GM23338 (cell line): Measurements from ENCODE around the gene RHCG. TPM values are rescaled to one million over a fixed set of nuclear protein-coding genes. Genes with fewer than 3 reads are reported as not detected.

ENCODE experiments used
- ATAC-seq: fragments of 200-7000 bp; cut with Tn5 transposase; 3 replicates; pipeline ENCODE4 v1.9.1; 2020
- DNase-seq: peaks from one replicate; pipeline ENCODE4 v3.0.0-alpha.2; 2015; ENCODE audit warnings: low spot score
- H2AFZ ChIP-seq: fragments of 200-600 bp; sonication (generic); 2 replicates; pipeline ENCODE4 v1.8.0; 2016; ENCODE audit warnings: antibody characterized with exemption, mild to moderate bottlenecking, moderate library complexity
- H3F3A ChIP-seq: fragments of 200-600 bp; sonication (generic); replicated peaks from 2 replicates; pipeline ENCODE4 v1.8.0; 2017; ENCODE audit warnings: antibody characterized with exemption, mixed run types, low read depth
- H3K27ac ChIP-seq: fragments of 200-600 bp; sonication (generic); 2 replicates; pipeline ENCODE4 v1.6.1; 2016; ENCODE audit warnings: low read depth
- H3K27me3 ChIP-seq: fragments of 200-600 bp; sonication (generic); 2 replicates; pipeline ENCODE4 v1.8.0; 2016; ENCODE audit warnings: mild to moderate bottlenecking, mixed run types, moderate library complexity; ENCODE audit not compliant: insufficient read depth
- H3K36me3 ChIP-seq: fragments of 200-600 bp; sonication (generic); 2 replicates; pipeline ENCODE4 v1.8.0; 2016; ENCODE audit warnings: mild to moderate bottlenecking; ENCODE audit not compliant: insufficient read depth
- H3K4me1 ChIP-seq: fragments of 200-600 bp; sonication (generic); 2 replicates; pipeline ENCODE4 v1.8.0; 2016; ENCODE audit warnings: mild to moderate bottlenecking, moderate library complexity; ENCODE audit not compliant: insufficient read depth
- H3K4me2 ChIP-seq: fragments of 200-600 bp; sonication (generic); 2 replicates; pipeline ENCODE4 v1.7.1; 2017; ENCODE audit warnings: mixed run types
- H3K4me3 ChIP-seq: fragments of 200-600 bp; sonication (generic); 2 replicates; pipeline ENCODE4 v1.6.1; 2016; ENCODE audit warnings: mixed run types
- H3K79me2 ChIP-seq: fragments of 200-600 bp; sonication (generic); replicated peaks from 2 replicates; pipeline ENCODE4 v1.8.0; 2017; ENCODE audit warnings: mild to moderate bottlenecking; ENCODE audit not compliant: insufficient read depth
- H3K9me2 ChIP-seq: fragments of 200-600 bp; sonication (generic); 2 replicates; pipeline ENCODE4 v1.8.0; 2017; ENCODE audit not compliant: insufficient read depth
- H4K20me1 ChIP-seq: fragments of 200-600 bp; sonication (generic); replicated peaks from 2 replicates; pipeline ENCODE4 v1.8.0; 2017; ENCODE audit warnings: mild to moderate bottlenecking; ENCODE audit not compliant: insufficient read depth
- H3K27ac Mint-ChIP-seq: 2 replicates; pipeline ENCODE4 v1.8.0; 2020; ENCODE audit warnings: inconsistent platforms, mild to moderate bottlenecking, moderate library complexity, mixed read lengths
- H3K27me3 Mint-ChIP-seq: 3 replicates; pipeline ENCODE4 v1.8.0; 2022; ENCODE audit warnings: low read depth, mild to moderate bottlenecking, moderate library complexity, mixed read lengths, inconsistent platforms; ENCODE audit not compliant: insufficient read depth, poor library complexity
- H3K36me3 Mint-ChIP-seq: 3 replicates; pipeline ENCODE4 v1.8.0; 2021; ENCODE audit warnings: low read depth, mild to moderate bottlenecking, inconsistent platforms, moderate library complexity, mixed read lengths
- H3K4me1 Mint-ChIP-seq: 3 replicates; pipeline ENCODE4 v1.8.0; 2020; ENCODE audit warnings: mild to moderate bottlenecking, inconsistent platforms, mixed read lengths
- H3K4me3 Mint-ChIP-seq: 3 replicates; pipeline ENCODE4 v1.8.0; 2021; ENCODE audit warnings: moderate library complexity, mild to moderate bottlenecking, inconsistent platforms, mixed read lengths
- H3K9me3 Mint-ChIP-seq: 3 replicates; pipeline ENCODE4 v1.8.0; 2020; ENCODE audit warnings: moderate library complexity, mild to moderate bottlenecking, inconsistent platforms, mixed read lengths
- CREB1 ChIP-seq: fragments of 250-450 bp; sonication (Bioruptor Pico); IDR thresholded peaks from 2 replicates; pipeline ENCODE4 v1.5.0; 2020; ENCODE audit warnings: low read depth, mild to moderate bottlenecking, moderate library complexity
- CTCF ChIP-seq, 2 experiments: fragments of 200-600 bp in 1 of 2; sonication (generic) in 1 of 2; conservative IDR thresholded peaks; 2 replicates each; pipeline versions ENCODE4 v1.5.1 to v1.6.1; 2016 to 2017; ENCODE audit warnings: antibody characterized with exemption in 2 of 2, low read depth in 2 of 2, mild to moderate bottlenecking in 2 of 2, moderate library complexity in 1 of 2
- EZH2 ChIP-seq: fragments of 200-600 bp; sonication (generic); IDR thresholded peaks from one replicate; pipeline ENCODE4 v1.8.0; 2017; ENCODE audit warnings: antibody characterized with exemption, mild to moderate bottlenecking, low read depth; ENCODE audit not compliant: unreplicated experiment
- EZH2phosphoT487 ChIP-seq: fragments of 200-600 bp; sonication (generic); IDR thresholded peaks from one replicate; pipeline ENCODE4 v1.8.1; 2018; ENCODE audit warnings: antibody characterized with exemption; ENCODE audit not compliant: unreplicated experiment
- JUNB ChIP-seq: IDR thresholded peaks from one replicate; pipeline ENCODE4 v1.6.1; 2016; ENCODE audit warnings: antibody characterized with exemption; ENCODE audit not compliant: unreplicated experiment
- NANOG ChIP-seq: IDR thresholded peaks from 2 replicates; pipeline ENCODE4 v1.6.1; 2016; ENCODE audit warnings: antibody characterized with exemption, borderline replicate concordance
- POLR2AphosphoS5 ChIP-seq: IDR thresholded peaks from 2 replicates; pipeline ENCODE4 v1.6.1; 2016; ENCODE audit warnings: antibody characterized with exemption, low read depth
- REST ChIP-seq: IDR thresholded peaks from one replicate; pipeline ENCODE4 v1.6.1; 2018; ENCODE audit warnings: antibody characterized with exemption; ENCODE audit not compliant: unreplicated experiment
- STAT1 ChIP-seq: IDR thresholded peaks from one replicate; pipeline ENCODE4 v1.6.1; 2016; ENCODE audit warnings: antibody characterized with exemption; ENCODE audit not compliant: unreplicated experiment
- ZNF114 ChIP-seq: fragments of 250-450 bp; sonication (Bioruptor Pico); IDR thresholded peaks from 2 replicates; pipeline ENCODE4 v1.5.0; 2020; ENCODE audit warnings: mild to moderate bottlenecking, moderate library complexity
- ZNF331 ChIP-seq: fragments of 250-450 bp; sonication (Bioruptor Pico); IDR thresholded peaks from 2 replicates; pipeline ENCODE4 v1.5.0; 2020; ENCODE audit warnings: low read depth, mild to moderate bottlenecking, moderate library complexity
- polyA plus RNA-seq: library from polyadenylated mRNA; unstranded; fragments of >200 nt; fragmentation: Nextera tagmentation; extraction: Ambion mirVana; gene quantifications from 2 replicates; pipeline ENCODE4 v1.2.1, GENCODE V29; 2016
- total RNA-seq: library from RNA; depleted of rRNA; stranded (reverse); fragments of >200 nt; shearing (Covaris generic); gene quantifications from 2 replicates; pipeline ENCODE4 v1.2.3, GENCODE V29; 2014
- TF ChIP-seq, protein P1 (sequence below): IDR thresholded peaks from 2 replicates; pipeline ENCODE4 v1.6.1; 2016; ENCODE audit warnings: antibody characterized with exemption

The RHCG gene
- total and polyA plus RNA-seq, 2 experiments from 2014 or later: 0.21 to 0.63 TPM

DNA sequence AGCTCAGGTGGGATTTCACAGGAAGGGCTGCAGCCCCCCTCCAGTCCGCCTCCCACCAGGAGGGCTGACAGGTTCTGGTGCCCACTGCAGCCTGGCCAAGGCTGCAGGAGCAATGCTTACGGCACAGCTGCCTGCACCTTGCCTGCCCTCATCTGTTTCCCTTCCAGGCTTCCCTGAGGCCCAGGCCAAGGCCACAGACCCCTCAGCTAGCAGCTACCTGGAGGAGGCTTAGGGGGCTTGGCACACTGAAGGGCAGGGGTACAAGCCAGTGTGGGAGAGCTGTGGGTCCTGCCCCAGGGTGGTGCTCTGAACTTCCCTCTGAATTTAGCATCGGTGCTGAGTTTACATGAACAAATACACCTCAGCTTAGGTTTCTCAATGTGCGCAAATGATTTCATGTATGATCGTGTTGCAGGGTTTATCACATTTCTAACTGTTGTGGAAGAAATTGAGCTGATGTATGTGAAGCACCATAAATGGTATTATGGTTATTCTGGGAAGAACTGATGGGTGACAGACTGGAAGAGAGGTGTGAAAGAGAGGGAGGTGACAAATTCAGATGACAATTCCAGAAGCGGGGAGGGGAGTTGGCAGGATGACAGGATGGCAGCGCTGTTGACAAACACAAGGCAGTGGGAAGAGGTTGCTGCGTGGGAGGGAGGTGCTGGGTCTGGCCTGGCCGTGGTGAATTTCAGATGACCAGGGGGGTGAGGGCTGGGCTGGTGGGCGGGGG lies 6.1 kb downstream of the RHCG start (continued):
- TF ChIP-seq REST (no peak), ZNF331 (CRISPR knock-in tag) (no peak), NANOG (no peak), EZH2 (no peak)
- TF ChIP-seq, protein P1, sequence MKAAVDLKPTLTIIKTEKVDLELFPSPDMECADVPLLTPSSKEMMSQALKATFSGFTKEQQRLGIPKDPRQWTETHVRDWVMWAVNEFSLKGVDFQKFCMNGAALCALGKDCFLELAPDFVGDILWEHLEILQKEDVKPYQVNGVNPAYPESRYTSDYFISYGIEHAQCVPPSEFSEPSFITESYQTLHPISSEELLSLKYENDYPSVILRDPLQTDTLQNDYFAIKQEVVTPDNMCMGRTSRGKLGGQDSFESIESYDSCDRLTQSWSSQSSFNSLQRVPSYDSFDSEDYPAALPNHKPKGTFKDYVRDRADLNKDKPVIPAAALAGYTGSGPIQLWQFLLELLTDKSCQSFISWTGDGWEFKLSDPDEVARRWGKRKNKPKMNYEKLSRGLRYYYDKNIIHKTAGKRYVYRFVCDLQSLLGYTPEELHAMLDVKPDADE: no peak

GRCh38 chr15:89489376-89489775 lies 7.0 kb downstream of the RHCG start:
- no peaks in the 10 kb centered on the region for H3K9me2 ChIP-seq
- H3K79me2 ChIP-seq: no peaks in the 10 kb centered on the region
- peaks cover 5% of the 10 kb centered on the region; the same call in 1 of the 2 replicates for H3K27me3 ChIP-seq
- H3K4me1 Mint-ChIP-seq: peaks cover 5% of the 10 kb centered on the region
- ATAC-seq (no peak), DNase-seq (no peak)
- H3F3A ChIP-seq: no peaks in the 10 kb centered on the region
- no peak overlapping the region for H3K27ac Mint-ChIP-seq
- no peak overlapping the region for H3K4me3 ChIP-seq
- H3K27ac ChIP-seq: no peak overlapping the region
- H3K4me2 ChIP-seq: no peak overlapping the region
- H4K20me1 ChIP-seq: no peaks in the 10 kb centered on the region; the same call in 1 of the 2 replicates
- no peak overlapping the region for H3K4me3 Mint-ChIP-seq
- H3K4me1 ChIP-seq: 0 out of 2 replicates have a peak, but pooled peaks cover 3% of the 10 kb centered on the region
- H3K9me3 Mint-ChIP-seq: no peaks in the 10 kb centered on the region
- no peak overlapping the region for H2AFZ ChIP-seq
- H3K36me3 Mint-ChIP-seq: no peaks in the 10 kb centered on the region
- H3K27me3 Mint-ChIP-seq: peaks cover 12% of the 10 kb centered on the region
- H3K36me3 ChIP-seq: no peaks in the 10 kb centered on the region
- TF ChIP-seq EZH2 (no peak), ZNF331 (CRISPR knock-in tag) (no peak), POLR2AphosphoS5 (no peak), CTCF (conservative IDR thresholded peaks at IDR 0.05; ENCODE audit: low read depth in 2 of 2) (no peak), REST (no peak), STAT1 (no peak), JUNB (no peak), CREB1 (CRISPR knock-in tag) (no peak), EZH2phosphoT487 (no peak), ZNF114 (no peak)
- TF ChIP-seq, protein P1: no peak
